Esophagus squamous epithelium (tissue), 4 donors: ENCODE results near the gene ETS1.

ENCODE experiments used
- POLR2A ChIP-seq, 4 donors: fragments of 450-650 bp; IDR thresholded peaks; one replicate each; pipeline ENCODE4 v1.6.1; 2017; ENCODE audit warnings: antibody characterized with exemption in 4 of 4, mild to moderate bottlenecking in 4 of 4, moderate library complexity in 3 of 4
- TF ChIP-seq, protein P1 (sequence below), 6 experiments: fragments of 450-650 bp in 4 of 6; fragments of 200-600 bp in 2 of 6; sonication (generic) in 2 of 6; IDR thresholded peaks; one replicate each; pipeline ENCODE4 v1.5.1; 2016 to 2019; ENCODE audit warnings: antibody characterized with exemption in 6 of 6, mild to moderate bottlenecking in 4 of 6, moderate library complexity in 4 of 6

DNA sequence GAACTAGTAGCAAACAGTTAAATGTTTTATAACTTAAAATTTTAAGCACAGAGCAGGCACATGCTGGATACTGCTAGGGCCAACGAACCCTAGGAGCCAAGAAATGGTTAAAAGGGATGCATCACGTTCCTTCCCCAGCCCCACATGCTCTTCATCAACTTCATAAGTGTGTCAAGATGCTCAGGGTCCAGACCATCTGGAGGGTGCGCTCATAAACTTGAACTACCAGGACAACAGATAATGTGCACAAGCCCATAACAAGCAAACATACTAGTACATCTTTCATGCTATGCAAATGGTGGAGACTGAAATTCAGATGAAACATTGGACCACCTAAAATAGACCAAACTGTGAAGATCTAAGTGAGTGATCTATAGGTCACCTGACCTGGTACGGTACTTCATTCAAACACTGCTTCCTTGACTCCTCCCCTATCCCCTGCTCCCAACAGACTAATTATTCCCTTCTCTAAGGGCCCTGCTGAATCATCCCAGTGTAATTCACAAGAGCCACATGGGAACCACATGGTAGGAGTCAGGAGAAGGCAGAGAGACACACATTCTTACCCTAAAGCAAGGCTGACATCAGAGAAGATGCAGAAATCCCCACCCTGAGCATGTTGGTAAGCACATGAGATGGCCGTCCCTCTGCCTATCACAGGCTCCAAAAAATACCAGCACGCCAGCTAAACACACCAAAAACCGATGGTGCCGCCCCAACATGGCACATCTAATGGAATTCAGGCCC, 83.9 kb downstream of the ETS1 start:
- TF ChIP-seq, protein P1, sequence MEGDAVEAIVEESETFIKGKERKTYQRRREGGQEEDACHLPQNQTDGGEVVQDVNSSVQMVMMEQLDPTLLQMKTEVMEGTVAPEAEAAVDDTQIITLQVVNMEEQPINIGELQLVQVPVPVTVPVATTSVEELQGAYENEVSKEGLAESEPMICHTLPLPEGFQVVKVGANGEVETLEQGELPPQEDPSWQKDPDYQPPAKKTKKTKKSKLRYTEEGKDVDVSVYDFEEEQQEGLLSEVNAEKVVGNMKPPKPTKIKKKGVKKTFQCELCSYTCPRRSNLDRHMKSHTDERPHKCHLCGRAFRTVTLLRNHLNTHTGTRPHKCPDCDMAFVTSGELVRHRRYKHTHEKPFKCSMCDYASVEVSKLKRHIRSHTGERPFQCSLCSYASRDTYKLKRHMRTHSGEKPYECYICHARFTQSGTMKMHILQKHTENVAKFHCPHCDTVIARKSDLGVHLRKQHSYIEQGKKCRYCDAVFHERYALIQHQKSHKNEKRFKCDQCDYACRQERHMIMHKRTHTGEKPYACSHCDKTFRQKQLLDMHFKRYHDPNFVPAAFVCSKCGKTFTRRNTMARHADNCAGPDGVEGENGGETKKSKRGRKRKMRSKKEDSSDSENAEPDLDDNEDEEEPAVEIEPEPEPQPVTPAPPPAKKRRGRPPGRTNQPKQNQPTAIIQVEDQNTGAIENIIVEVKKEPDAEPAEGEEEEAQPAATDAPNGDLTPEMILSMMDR (IDR thresholded peaks at IDR 0.05) = no peak
- no peak for TF ChIP-seq POLR2A (IDR thresholded peaks at IDR 0.05)
